Measurements from ENCODE around the gene MYL3.

- peak in 1 of 2 experiments; percentile 40; a peak in 2 of 4 replicates for TF ChIP-seq CTCF (conservative IDR thresholded peaks at IDR 0.05; ENCODE audit: low read depth in 2 of 2)
- TF ChIP-seq EZH2phosphoT487 (IDR thresholded peaks at IDR 0.05; ENCODE audit: unreplicated experiment) = no peak
- TF ChIP-seq EZH2 (IDR thresholded peaks at IDR 0.05; ENCODE audit: low read depth, unreplicated experiment) = peak; percentile 48
- no peak for TF ChIP-seq JUNB (IDR thresholded peaks at IDR 0.05; ENCODE audit: unreplicated experiment)
- TF ChIP-seq, protein P1, sequence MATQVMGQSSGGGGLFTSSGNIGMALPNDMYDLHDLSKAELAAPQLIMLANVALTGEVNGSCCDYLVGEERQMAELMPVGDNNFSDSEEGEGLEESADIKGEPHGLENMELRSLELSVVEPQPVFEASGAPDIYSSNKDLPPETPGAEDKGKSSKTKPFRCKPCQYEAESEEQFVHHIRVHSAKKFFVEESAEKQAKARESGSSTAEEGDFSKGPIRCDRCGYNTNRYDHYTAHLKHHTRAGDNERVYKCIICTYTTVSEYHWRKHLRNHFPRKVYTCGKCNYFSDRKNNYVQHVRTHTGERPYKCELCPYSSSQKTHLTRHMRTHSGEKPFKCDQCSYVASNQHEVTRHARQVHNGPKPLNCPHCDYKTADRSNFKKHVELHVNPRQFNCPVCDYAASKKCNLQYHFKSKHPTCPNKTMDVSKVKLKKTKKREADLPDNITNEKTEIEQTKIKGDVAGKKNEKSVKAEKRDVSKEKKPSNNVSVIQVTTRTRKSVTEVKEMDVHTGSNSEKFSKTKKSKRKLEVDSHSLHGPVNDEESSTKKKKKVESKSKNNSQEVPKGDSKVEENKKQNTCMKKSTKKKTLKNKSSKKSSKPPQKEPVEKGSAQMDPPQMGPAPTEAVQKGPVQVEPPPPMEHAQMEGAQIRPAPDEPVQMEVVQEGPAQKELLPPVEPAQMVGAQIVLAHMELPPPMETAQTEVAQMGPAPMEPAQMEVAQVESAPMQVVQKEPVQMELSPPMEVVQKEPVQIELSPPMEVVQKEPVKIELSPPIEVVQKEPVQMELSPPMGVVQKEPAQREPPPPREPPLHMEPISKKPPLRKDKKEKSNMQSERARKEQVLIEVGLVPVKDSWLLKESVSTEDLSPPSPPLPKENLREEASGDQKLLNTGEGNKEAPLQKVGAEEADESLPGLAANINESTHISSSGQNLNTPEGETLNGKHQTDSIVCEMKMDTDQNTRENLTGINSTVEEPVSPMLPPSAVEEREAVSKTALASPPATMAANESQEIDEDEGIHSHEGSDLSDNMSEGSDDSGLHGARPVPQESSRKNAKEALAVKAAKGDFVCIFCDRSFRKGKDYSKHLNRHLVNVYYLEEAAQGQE (IDR thresholded peaks at IDR 0.05; ENCODE audit: unreplicated experiment) = no peak
- TF ChIP-seq POLR2AphosphoS5 (IDR thresholded peaks at IDR 0.05; ENCODE audit: low read depth) = peak; percentile 27; the same call in 1 of the 2 replicates
- TF ChIP-seq STAT1 (IDR thresholded peaks at IDR 0.05; ENCODE audit: unreplicated experiment) = no peak
- TF ChIP-seq, protein P2, sequence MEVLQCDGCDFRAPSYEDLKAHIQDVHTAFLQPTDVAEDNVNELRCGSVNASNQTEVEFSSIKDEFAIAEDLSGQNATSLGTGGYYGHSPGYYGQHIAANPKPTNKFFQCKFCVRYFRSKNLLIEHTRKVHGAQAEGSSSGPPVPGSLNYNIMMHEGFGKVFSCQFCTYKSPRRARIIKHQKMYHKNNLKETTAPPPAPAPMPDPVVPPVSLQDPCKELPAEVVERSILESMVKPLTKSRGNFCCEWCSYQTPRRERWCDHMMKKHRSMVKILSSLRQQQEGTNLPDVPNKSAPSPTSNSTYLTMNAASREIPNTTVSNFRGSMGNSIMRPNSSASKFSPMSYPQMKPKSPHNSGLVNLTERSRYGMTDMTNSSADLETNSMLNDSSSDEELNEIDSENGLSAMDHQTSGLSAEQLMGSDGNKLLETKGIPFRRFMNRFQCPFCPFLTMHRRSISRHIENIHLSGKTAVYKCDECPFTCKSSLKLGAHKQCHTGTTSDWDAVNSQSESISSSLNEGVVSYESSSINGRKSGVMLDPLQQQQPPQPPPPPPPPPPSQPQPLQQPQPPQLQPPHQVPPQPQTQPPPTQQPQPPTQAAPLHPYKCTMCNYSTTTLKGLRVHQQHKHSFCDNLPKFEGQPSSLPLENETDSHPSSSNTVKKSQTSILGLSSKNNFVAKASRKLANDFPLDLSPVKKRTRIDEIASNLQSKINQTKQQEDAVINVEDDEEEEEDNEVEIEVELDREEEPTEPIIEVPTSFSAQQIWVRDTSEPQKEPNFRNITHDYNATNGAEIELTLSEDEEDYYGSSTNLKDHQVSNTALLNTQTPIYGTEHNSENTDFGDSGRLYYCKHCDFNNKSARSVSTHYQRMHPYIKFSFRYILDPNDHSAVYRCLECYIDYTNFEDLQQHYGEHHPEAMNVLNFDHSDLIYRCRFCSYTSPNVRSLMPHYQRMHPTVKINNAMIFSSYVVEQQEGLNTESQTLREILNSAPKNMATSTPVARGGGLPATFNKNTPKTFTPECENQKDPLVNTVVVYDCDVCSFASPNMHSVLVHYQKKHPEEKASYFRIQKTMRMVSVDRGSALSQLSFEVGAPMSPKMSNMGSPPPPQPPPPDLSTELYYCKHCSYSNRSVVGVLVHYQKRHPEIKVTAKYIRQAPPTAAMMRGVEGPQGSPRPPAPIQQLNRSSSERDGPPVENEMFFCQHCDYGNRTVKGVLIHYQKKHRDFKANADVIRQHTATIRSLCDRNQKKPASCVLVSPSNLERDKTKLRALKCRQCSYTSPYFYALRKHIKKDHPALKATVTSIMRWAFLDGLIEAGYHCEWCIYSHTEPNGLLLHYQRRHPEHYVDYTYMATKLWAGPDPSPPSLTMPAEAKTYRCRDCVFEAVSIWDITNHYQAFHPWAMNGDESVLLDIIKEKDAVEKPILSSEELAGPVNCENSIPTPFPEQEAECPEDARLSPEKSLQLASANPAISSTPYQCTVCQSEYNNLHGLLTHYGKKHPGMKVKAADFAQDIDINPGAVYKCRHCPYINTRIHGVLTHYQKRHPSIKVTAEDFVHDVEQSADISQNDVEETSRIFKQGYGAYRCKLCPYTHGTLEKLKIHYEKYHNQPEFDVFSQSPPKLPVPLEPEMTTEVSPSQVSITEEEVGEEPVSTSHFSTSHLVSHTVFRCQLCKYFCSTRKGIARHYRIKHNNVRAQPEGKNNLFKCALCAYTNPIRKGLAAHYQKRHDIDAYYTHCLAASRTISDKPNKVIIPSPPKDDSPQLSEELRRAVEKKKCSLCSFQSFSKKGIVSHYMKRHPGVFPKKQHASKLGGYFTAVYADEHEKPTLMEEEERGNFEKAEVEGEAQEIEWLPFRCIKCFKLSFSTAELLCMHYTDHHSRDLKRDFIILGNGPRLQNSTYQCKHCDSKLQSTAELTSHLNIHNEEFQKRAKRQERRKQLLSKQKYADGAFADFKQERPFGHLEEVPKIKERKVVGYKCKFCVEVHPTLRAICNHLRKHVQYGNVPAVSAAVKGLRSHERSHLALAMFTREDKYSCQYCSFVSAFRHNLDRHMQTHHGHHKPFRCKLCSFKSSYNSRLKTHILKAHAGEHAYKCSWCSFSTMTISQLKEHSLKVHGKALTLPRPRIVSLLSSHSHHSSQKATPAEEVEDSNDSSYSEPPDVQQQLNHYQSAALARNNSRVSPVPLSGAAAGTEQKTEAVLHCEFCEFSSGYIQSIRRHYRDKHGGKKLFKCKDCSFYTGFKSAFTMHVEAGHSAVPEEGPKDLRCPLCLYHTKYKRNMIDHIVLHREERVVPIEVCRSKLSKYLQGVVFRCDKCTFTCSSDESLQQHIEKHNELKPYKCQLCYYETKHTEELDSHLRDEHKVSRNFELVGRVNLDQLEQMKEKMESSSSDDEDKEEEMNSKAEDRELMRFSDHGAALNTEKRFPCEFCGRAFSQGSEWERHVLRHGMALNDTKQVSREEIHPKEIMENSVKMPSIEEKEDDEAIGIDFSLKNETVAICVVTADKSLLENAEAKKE (CRISPR knock-in tag; IDR thresholded peaks at IDR 0.05) = no peak
- no peak for TF ChIP-seq CREB1 (CRISPR knock-in tag; IDR thresholded peaks at IDR 0.05; ENCODE audit: low read depth)
- TF ChIP-seq ZNF114 (CRISPR knock-in tag; IDR thresholded peaks at IDR 0.05) = no peak
- TF ChIP-seq NANOG (IDR thresholded peaks at IDR 0.05; ENCODE audit: borderline replicate concordance) = no peak
- no peak for TF ChIP-seq ETS1 (IDR thresholded peaks at IDR 0.05)
- TF ChIP-seq ZNF331 (CRISPR knock-in tag; IDR thresholded peaks at IDR 0.05; ENCODE audit: low read depth) = no peak
These were observed 29.3 kb upstream of the MYL3 start for GRCh38 chr3:46892285-46893145.
